Stimulated activated CD8-positive, alpha-beta memory T cell treated with anti-CD3 and anti-CD28 coated beads, Interleukin-7, amount 100 ng/mL, for 24 hours (primary cell): ENCODE results near the gene FEM1C.

Source experiments
- DNase-seq: peaks from one replicate; pipeline ENCODE4 v3.0.0-alpha.2; 2020; ENCODE audit warnings: low read depth

FEM1C gene

GRCh38 chr5:115477581-115477980 is 67.0 kb downstream of the FEM1C start:
- DNase-seq = no peak

- no peak for DNase-seq
These were observed 68.8 kb downstream of the FEM1C start for GRCh38 chr5:115475788-115476187.

GRCh38 chr5:115472271-115473025 is 72.1 kb downstream of the FEM1C start:
- DNase-seq = no peak

GRCh38 chr5:115471345-115472063 is 73.1 kb downstream of the FEM1C start:
- no peak for DNase-seq

- no peak for DNase-seq
These were observed 73.7 kb downstream of the FEM1C start for GRCh38 chr5:115470921-115471320.
